A204.1 (cell line): Measurements from ENCODE around the gene INSIG2.

ENCODE experiments used
- FAIRE-seq: peaks from 2 replicates; lab custom pipeline; 2012; peaks lifted over from hg19 to GRCh38; lab: Jason Lieb, UNC

The INSIG2 gene

GRCh38 chr2:118131771-118132170 is 43.5 kb downstream of the INSIG2 start:
- no peak for FAIRE-seq

- no peak for FAIRE-seq
Observed at GRCh38 chr2:118133916-118134315, 45.6 kb downstream of the INSIG2 start.

- FAIRE-seq = no peak
Observed at GRCh38 chr2:118134650-118135049, 46.4 kb downstream of the INSIG2 start.

DNA sequence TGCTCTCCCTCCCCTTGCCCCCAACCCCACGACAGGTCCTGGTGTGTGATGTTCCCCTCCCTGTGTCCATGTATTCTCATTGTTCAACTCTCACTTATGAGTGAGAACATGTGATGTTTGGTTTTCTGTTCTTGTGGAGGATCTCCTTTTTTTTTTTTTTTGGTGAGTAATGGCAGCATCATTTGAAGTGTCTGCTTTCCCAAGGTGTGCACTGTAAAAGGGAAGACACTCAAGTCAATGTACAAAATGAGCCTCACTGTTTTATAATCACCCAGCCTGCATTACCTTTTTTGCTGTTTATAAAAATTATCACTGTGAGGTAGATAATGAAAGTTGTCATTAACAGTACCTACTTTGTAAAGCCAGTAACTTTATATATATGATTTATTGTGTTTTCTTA is 56.9 kb downstream of the INSIG2 start:
- FAIRE-seq = no peak

DNA sequence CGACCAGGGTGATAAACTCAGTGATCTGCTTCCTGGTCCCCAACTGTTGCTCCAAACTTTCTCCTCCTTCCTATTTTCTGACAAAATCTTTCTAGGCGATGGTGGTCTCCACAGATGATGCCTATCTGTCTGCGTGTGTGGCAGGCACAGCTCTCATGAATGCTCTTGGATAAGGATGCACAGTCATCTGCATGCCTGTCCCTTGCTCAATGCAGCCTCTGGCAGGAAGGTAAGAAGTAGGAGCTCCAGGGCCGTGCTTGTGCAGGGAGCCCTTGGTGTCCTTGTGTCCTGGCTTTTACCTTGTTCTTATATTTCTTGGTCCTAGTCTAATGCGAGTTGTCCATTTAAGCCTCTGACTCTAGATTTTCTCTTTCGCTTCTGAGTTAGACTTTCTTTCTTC is 57.5 kb downstream of the INSIG2 start:
- FAIRE-seq = no peak

GRCh38 chr2:118146315-118147283 is 58.3 kb downstream of the INSIG2 start:
- FAIRE-seq = no peak

- no peak for FAIRE-seq
Observed at GRCh38 chr2:118148133-118148532, 59.9 kb downstream of the INSIG2 start.

DNA sequence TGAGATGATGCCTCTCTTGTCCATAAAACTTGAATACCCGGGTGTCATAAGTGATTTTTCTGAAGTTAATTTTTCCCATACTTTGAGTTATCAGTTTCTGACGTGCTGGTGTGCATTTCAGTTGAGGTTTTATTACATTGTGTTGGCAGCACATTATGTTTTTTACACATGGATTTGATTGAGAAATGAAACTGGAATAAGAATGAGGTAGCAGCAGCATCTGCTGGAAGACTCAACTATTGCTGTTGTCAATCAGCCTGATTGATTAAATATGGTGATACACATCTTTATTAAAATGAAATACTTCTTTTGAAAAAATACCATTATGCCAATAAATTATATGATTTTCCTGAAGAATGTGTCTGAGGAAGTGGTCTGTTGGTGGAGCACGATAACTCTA is 60.5 kb downstream of the INSIG2 start:
- FAIRE-seq = no peak

DNA sequence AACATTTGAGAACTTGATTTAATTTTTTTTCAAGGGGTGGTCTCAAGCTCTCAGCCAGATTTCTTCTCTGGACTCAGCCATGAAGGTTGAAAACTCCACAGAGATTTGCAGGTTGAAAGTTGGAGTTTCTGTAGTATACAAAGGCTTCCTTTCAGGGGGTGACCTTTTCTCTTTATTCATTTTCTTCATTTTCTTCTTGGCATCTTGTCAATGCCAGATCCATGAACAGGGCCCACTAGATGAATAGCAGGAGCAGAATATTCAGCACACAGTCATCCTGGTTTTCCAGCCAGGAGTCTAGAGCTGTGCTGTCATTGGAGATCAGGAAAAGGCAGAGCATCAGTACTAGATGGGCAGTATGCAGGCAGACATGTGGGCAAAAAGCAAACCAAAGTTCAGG is 62.0 kb downstream of the INSIG2 start:
- no peak for FAIRE-seq

- FAIRE-seq = no peak
Observed at GRCh38 chr2:118151831-118152230, 63.6 kb downstream of the INSIG2 start.

- no peak for FAIRE-seq
Observed at GRCh38 chr2:118153433-118153832, 65.2 kb downstream of the INSIG2 start.

DNA sequence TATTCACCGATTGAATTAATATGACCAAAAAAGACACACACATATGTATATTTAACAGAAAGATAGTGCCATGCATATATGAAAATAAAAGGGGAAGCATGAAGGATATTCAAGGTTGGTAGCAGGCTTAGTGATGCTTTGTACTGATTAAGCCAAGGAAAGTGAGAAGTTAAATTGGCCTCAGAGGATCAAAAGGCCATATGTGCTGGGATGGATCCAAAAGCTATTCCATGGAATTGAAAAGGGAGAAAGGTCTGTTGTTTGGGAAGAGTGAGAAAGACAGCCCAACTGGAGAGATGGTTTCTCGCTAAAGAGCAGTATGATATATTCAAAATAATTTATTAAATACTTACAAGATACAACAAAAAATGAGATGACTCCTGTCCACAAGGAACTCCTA is 65.9 kb downstream of the INSIG2 start:
- FAIRE-seq = no peak
